CD1c-positive myeloid dendritic cell (primary cell): Measurements from ENCODE around the gene HSD17B14.
"Not testable (repeated sequence)": the region's sequence is repeated elsewhere in the genome, so short reads cannot be mapped to it uniquely, and the experiment has no call there.

Source experiments
- DNase-seq: peaks from one replicate; pipeline ENCODE4 v3.0.0-alpha.2; 2016; ENCODE audit errors: extremely low spot score

HSD17B14 gene

DNA sequence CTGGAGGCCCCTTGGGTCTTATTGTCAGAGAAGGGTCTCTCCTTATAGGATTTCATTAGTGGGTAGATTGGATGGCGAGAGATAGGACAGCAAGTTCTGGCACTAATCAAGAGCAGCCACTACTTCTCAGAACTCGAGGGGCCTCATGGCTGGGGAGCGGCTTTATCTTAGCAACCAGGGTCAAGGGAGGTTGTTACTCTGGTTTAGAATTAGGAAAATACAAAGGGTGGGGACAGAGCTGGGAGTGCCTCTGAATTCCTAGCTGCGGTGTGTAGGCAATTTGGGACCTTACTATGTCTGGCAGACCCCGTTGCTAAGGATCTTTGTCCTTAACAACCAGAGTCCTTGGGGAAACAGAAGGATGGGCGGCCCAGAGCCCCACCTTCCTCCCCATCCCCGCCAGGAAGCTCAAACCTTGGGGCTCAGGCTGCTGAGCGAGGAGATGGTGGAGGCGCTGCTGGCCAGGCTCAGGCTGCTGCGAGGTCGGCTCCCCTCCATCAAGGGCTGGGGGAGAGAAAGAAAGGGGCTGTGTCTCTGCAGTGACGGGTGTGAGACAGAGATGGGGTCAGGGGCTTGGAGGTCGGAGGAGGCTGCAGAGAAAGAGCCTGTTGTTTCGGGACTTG is 30.9 kb upstream of the HSD17B14 start:
- DNase-seq: no peak

DNA sequence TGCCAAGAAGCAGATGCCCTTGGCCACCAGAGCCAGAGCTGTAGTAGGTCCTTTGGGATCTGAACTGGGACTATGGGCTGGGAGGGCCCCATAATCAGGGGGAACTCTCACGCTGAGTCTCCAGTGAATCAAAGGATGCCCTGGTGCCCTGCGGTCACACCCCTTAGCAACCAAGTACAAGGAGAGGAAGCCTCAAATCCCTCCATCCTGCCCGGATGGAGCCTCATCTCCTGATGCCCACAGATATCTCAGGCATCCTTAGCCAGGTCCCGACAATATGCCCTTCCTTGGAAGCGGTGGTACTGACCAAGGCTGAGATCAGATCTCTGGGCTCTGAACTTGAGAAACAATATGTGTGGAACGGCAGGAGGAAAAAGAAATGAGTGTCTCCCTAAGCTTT is 30.4 kb upstream of the HSD17B14 start:
- DNase-seq: no peak

DNA sequence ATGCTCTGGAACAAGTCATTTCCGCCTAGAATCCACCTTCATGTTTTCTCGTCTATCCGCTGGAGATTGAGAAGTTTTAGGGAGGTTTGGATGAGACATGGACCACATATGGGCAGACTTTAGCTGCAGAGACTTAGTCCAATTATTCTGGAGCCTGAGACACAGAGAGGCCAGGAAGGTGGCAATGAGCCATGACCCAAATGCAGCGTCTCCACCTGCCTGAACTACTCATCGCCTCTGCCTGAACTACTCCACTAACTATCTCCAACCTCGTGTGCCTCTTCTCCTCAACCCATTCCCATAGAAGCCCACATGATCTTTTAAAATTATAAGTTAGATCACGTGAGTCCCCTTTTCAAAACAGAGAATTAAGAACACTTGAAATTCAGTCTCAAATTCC is 26.5 kb upstream of the HSD17B14 start:
- DNase-seq: no peak

DNA sequence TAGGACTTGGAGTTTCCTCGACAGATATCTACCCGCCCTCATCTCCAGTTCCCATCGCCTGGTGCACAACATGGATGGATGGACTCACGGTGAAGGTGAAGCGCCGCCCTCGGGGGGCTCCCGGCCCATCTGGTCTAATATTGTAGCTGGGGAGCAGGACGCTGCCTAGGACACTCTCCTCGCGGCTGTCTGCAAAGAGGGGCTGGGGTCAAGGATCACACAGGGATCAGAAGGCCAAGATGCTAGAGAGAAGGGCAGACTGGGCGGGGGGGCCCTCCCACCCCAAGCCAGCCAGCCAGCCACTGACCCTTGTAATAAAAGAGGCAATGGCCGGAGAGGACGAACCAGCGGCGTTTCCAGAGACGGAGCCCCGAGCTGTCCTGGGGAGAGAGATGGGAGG is 25.0 kb upstream of the HSD17B14 start:
- DNase-seq: no peak

DNA sequence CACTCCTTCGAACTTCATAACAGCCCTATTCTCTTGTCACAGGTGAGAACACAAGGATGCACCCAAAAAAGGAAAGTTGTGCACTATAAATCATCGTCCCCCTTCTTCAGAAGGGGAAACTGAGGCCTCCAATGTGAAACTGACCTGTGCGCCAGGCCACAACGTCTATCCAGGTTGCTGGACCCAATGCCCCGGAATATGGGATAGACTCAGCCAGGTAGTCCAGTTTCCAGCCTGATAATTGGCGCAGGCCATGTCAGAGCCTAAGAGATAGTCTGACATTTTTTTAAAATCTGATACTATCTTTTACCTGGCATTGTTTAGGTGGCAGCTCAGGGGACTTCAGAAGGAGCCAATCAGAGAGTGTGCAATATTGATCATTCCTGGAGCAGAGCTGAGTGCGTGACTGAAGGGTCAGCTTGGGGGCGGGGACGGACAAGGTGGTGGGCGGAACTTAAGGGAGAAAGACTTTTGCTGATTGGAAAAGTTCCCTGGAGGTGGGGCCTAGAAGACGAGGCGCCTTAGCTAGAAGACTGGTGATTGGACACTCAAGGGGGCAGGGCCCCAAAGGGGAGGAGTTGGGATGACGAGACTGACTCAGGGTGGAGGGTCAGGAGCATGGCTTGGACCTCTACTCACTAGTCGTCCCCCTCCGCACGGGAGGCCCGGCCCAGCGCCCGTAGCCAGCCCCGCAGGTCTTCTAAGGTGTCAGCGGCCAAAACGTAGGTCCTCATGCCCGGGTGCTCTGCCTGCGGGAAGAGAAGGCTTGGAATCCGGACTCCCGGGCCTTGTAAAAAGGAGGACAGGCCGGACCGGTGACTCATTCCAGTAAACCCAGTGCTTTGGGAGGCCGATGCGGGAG is 23.7 kb upstream of the HSD17B14 start:
- DNase-seq: peak; percentile 64

DNA sequence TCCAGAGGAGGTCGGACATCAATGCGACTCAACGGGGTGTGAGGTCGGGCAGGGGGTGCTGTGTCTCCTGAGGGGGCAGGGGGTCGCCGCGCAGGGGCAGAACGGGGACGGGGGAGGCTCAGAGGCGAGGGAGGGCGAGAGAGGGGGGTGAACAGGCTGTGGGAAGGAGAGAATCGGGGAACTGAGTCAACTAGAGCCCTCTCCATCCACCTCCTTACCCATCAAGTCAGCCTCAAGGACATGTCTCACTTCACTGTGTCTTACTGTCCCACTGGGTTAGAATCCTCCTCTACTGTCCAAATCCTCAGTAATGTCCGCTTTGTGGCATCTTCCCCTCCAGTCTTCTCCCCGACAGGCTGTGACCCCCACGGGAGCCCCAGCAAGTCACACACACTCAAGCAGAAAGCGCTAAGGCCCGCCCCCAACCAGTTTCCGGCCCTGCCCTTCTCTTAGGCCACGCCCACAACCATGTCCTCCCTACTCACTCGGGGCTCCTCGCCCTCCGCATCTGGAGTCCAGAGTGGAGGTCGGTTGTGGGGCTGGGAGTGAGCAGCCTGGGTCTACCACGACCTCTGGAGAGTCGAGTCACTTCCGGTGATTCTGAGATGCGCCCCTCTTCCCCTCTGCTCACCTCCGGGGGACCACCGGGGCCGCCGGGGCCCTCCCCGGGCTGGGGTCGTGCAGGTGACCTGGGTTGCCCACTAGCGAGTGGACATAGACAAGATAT is 22.9 kb upstream of the HSD17B14 start:
- peak; percentile 67 for DNase-seq

DNA sequence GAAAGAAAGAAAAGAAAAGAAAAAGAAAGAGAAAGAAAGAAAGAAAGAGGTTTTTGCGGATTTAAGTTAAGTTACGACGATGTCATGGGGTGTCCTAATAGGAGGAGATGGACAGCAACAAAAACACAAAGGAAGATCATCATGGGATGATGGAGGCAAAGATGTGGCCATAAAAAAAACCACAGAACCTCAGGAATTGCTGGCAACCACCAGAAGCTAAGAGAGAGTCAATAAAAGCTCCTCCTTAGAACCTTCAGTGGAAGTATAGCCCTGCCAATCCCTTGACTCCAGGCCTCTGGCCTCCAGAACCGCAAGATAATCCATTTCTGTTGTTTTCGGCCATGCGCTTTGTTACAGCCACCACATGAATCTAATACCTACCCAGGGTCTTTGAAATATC is 20.6 kb upstream of the HSD17B14 start:
- no peak for DNase-seq

DNA sequence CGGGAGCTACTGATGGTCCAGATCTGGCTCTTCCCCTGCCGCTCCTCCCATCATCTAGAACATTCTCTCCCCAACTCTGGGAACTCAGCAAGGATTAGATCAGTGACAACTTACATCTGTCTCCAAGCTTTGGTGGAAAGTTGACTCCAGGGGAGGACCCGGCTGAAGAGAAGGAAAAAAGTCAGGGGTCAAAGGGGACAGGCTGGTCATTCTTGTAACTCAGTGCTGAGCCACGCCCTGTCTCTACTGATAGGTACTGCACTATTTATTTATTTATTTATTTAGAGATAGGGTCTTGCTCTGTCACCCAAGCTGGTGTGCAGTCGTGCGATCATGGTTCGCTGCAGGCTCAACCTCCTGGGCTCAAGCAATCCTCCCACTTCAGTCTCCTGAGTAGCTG is 17.8 kb upstream of the HSD17B14 start:
- no peak for DNase-seq

DNA sequence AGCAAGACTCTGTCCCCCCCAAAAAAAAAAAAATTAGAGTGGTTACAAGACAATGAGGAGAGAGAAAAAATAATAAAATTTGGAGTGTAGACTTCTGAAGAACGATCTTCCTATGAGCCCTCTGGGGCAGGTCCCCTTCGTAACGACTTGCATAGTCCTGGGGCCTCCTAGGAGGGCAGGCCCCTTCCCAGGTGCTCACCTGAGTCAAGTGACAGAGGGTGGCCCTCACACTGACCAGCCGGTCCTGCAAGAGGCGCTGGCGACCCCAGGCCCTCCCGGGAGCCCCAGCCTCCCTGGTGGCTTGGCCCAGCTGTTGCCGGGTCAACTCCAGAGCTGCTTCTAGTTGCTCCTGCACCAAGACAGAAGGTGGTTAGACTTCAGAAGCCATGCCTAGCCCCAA is 17.2 kb upstream of the HSD17B14 start:
- no peak for DNase-seq

DNA sequence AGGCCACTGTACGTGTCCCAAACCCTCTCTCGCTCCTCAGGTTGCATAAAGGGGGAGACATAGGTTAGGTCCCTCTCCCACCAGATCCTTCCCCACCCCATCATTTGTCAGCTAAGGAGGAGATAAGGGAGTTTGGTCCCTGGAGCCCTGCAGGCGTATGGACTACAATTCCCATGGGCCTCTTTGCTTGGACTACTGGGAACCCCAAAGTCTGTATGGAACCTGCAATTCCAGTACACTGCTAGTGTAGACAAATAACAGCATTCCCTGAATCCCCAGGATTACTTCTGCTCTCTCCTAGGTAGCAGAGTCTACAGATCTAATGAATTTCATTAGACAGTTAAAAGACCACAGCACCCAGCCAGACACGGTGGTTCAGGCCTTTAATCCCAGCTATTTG is 16.0 kb upstream of the HSD17B14 start:
- DNase-seq: no peak

DNA sequence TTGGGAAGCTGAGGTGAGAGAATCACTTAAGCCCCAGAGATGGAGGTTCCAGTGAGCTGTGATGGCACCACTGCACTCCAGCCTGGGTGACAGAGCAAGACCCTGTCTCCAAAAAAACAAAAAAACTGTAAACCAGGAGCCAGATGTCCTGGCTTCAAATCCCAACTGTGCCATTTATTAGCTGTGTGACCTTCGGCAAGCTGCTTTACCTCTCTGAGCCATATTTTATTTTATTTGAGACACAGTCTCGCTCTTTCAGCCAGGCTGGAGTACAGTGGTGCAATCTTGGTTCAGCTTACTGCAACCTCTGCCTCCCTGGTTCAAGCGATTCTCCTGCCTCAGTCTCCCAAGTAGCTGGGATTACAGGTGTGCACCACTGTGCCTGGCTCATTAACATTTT is 10.4 kb upstream of the HSD17B14 start:
- not testable (repeated sequence) for DNase-seq

DNA sequence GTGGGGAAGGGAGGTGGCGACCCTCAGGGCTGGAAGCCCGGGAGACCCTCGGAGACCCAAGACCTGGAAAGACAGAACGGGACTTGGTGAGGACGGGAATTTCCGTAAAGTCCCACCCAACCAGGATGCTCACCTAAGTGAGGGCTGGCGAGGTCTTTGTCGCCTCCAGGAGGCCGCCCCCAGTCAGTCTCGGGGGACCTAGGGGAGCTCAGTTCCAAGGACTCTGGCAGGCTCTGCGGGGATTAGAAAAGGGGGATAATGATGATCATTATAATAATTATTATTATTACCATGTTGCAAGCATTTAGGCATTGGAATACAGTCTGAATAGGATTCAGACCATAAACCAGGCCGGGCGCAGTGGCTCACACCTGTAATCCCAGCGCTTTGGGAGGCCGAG is 9.1 kb upstream of the HSD17B14 start:
- no peak for DNase-seq

DNA sequence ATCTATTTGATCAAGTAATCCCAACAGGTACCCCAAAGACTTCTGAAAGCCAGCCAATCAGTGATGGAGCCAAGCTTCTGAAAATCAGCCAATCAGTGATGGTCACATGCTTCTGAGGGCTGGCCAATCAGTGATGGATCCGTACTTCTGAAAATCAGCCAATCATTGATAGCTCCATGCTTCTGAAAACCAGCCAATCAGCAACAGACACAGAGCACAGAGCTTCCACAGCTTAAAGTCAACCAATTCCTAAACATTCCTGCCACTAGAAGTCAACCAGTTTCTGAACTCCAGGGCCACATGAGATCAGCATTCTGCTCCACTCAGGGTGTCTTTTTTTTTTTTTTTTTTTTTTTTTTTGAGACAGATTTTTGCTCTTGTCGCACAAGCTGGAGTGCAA is 8.2 kb upstream of the HSD17B14 start:
- DNase-seq: no peak

DNA sequence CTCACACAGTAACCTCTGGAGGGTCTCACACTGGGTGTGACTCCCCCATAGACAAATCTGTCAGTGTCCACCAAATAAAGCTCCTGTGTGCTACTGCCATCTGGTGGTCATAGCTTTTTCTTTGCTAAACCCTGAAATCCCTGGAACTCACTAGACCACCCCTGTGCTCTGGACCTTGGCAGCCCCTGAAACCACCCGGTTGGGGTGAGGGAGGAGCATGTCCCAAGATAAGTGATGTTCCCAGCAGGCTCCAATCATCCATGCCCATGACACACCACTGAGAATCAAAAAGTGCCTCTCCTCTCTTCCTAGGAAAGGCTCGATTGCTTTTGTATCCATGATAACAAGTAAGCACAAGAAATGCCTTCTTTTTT is 6.5 kb upstream of the HSD17B14 start:
- peak; percentile 66 for DNase-seq

DNA sequence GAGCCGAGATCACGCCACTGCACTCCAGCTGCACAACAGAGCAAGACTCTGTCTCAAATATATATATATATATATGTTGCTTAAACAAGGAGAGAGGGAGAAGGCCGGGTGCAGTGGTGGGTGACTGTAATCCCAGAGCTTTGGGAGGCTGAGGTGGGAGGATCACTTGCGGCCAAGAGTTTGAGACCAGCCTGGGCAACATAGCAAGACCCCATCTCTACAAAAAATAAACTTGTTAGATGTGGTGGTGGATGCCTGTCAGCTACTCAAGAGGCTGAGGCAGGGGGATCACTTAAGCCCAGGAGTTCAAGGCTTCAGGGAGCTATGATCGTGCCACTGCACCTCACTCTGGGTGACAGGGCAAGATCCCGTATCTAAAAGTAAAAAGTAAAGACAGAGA is 5.3 kb upstream of the HSD17B14 start:
- no peak for DNase-seq

DNA sequence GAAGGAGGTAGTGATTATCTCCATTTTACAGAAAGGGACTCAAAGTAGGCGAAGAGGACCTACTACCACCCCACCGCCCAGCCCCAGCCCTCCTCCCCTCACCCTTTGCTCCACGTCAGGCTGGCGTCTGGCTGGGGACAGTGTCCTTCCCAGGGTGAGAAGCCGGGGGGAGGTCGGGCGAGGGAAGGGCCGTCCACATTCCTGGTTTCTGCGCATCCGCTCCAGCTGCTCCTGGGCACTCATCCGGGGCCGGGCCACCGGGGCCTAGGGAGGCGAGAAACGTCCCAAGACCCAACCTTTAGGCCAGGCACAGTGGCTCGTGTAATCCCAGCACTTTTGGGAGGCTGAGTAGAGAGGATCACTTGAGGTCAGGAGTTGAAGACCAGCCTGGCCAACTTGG is 4.8 kb upstream of the HSD17B14 start:
- no peak for DNase-seq

DNA sequence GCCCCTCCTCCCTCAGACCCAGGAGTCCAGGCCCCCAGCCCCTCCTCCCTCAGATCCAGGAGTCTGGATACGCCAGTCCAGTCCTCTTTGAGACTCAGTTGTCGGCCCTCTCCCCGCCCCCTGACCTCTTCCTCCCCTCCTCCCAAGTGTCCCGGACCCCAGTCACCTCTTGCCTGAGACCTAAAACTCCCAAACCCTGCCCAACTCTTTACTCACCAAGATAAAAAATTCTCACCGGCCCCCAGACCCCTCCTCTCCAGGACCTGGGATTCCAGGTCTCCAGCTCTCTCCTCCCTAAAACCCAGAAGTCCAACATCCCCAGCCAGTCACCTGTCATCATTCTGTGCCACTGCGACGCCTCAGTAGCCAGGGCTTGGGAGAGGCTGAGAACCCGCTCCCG is 1.4 kb upstream of the HSD17B14 start:
- DNase-seq: no peak

DNA sequence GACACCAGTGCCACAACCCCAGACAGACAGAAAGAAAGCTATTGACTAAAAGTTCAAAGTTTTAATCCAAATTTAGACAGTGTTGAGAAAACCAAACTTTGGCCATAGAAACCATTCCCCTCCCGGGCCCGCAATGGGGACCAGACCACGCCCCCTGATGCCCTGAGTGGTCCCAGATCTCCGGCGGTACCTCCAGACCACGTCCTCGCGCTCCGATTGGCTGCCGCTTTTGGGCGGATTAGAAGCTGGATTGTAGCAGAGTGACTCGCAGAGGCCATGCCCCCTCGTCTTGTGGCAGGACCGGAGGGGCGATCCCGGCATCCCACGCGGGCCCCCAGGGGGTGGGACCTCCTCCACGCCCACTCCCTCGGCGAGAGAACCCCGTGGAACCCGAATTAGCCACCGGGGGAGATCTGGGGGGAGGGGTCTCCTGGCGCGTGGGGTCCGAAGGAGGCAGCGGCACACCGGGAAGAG is 797 bp upstream of the HSD17B14 start:
- peak; percentile 68 for DNase-seq

DNA sequence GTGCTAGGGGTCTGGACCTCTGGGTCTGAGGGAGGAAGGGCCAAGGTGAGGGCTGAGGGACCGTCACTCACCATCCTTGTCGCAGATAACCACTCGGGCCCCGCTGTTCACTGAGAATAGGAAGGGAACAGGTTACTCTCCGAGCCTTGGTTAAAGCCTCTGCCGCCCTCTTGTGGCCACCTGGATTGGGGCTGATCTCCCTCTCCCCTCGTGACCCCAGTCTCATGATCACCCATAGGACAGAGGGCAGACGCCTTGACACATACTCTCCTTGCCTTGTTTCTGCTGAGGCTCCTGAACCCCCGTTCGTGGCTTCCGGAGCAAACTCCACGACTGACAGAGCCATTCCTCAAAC is 580 bp downstream of the HSD17B14 start:
- peak; percentile 94 for DNase-seq

DNA sequence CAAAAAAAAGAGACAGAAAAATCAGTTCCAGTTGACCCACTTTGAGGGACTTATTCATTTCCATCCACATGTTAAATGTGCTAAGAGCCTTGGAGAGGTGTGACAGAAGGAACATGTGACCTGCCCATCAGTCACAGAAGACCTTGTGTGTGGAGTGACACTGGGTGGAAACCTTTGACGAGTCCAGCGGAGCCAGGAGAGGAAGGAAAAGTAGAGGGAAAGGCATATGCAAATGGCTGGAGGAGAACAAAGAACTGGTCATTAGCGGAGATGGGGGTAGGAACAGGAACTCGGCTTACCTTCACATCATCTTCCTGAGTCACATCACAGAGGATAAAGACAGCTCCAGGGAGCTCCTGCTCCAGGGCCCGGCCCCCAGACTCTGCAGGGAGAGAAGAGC is 2.3 kb downstream of the HSD17B14 start:
- peak; percentile 53 for DNase-seq

DNA sequence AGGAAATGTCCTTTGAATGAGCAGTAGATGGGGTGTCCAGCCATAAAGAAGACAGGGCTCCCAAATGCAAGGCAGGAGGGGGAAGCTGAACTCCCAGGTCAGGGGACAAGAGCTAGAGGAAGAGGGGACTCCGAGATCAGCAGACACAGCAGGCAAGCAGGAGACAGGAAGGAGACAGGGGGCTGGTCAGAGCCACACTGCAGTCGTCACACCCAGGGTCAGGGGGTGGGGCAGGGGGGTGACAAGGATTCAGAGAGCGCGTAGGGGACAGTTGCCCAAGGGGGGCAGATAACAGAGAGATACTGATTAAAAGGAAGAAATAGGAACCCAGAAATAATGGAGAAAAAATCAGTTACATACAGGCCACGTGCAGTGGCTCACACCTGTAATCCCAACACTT is 3.2 kb downstream of the HSD17B14 start:
- DNase-seq: no peak

DNA sequence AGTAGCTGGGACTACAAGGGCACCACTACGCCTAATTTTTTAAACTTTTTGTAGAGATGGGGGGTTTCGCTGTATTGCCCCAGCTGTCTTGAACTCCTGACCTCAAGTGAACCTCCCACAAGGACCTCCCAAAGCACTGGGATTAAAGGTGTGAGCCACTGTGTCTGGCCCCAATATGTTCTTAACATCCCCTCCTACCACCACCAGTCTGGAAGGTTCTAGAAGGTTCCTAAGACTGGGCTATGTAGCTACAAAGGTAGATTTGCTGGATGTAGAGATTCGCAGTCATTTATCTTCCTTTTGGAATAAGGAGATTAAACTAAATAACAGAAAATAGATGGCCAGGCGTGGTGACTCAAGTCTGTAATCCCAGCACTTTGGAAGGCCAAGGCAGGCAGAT is 5.3 kb downstream of the HSD17B14 start:
- no peak for DNase-seq

DNA sequence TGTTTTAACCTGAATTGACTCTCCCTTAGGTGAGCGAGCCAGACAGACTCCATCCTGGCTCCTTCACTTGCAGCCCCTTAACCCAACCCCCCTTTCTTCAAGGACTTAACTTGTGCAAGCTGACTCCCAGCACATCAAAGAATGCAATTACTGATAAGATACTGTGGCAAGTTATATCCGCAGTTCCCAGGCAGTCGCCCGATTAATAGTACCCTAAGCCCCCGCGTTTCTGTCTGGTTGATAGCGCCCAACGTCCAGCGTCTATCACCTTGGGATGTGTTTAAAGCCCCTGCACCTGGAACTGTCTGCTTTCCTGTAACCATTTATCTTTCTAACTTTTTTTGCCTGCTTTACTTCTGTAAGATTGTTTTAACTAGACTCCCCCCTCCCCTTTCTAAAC is 6.2 kb downstream of the HSD17B14 start:
- no peak for DNase-seq
